HG03571 (cell line): Measurements from ENCODE around the gene LAPTM5.

Experiments
- ATAC-seq: cut with Tn5 transposase; IDR thresholded peaks from one replicate; pipeline ENCODE4 v1.9.1; 2021; ENCODE audit not compliant: unreplicated experiment

LAPTM5 gene

DNA sequence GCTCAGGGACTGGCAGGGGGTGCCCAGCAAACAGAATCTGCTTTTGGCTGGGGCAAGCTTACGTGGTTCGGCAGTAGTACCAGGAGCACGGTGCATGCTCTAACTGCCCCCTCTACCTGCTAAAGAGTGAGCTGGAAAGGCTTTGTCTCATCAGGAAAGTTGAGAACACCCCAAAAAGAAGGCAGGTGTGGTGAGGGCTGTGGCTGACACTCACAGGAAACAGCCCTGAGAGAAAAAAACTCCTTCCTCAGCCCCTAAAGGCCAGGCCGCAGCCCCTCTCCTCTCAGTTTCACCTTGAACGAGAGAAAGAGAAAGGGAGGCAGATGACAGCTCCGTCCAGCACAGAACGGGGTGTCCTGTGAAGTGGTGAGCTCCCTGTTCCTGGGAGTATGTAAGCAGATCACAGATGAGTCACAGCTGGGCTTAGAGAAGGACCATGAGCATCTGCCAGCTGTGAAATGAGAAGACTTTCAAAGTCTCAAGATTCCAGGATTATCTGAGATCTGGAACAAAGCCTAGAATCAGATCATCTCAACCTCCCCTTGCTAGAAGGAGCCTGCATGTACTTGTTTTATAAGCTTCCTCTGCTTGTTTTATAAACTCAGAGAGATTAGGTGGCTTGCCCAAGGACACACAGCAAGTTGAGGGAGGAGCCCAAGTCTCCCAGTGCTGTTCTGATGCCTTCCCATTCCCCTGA is 13.4 kb downstream of the LAPTM5 start:
- no peak for ATAC-seq

DNA sequence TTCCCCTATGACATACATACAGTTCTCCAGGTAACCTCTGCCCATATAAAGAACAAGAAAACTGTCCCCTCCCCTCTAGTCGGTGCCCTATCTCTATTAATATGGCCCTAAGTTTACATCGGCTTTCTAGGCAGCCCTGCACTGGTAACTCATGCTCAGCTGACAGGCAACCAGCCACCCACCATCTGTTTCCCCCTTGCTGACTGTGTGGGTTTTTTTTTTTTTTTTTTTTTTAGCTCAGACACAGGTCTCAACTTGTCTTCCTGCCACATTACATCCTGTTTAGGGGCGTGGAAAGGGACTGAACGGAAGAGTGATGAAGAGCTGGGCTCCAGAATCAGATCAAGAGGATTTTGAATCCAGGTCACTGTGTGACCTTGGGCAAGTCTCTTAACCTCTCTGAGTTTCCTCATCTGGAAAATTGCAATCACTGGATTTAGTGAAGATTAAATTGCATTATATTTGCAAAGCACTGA is 14.0 kb downstream of the LAPTM5 start:
- no peak for ATAC-seq

DNA sequence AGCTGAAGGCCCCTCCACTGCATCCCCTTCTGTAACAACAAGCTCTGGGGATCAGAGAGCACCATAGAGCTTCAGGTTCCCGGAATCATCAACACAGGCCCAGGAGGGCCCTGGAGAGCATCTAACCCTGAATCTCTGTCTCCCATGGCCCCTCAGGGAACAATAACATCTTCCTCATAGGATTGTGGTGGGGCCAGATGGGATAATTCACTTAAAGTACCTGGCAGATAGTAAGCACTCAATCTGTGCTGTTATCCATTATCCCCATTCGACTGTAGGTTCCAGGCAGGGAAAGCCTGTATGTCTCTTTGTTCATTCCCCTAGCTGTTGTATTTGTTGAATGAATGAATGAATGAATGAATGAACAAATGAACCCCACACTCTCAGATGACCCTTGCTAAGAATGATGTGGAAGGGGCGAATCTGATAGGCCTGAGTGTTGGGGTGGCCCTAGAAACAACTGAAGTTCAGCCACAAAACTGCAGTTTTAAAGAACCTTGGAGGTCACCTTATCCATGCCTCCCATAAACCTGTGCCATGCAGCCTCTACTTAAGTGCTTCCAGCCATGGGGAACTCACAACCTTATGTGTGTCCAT is 14.5 kb downstream of the LAPTM5 start:
- no peak for ATAC-seq

DNA sequence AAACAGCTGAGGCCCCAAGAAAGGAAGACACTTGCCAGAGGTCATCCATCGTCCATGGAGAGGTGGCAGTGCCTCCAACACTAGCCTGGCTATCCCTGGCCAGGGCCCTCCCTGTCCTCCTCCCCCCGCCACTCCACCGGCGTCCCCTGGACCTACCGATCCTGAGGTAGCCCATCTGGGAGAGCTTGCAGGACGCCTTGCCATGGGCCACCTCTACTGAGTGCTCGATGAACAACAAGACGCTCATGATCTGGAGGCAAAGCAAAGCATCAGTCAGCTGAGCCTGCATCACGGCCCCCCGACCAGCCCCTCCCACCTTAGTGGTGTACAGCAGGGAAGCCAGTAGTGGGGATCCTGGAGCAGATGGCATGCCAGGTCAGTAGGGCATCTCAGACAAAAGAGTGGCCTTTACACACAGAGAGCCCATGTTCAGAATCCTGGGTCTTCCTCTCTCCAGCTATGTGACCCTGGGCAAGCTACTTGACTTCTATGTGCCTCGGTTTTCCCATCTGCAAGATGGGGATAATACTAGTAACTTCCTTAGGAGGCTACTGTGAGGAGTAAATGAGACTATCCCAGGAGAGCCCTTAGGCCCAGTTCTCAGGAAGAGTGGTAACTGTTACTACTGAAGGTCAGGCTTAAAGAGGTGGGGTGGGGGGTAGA is 15.1 kb downstream of the LAPTM5 start:
- no peak for ATAC-seq

DNA sequence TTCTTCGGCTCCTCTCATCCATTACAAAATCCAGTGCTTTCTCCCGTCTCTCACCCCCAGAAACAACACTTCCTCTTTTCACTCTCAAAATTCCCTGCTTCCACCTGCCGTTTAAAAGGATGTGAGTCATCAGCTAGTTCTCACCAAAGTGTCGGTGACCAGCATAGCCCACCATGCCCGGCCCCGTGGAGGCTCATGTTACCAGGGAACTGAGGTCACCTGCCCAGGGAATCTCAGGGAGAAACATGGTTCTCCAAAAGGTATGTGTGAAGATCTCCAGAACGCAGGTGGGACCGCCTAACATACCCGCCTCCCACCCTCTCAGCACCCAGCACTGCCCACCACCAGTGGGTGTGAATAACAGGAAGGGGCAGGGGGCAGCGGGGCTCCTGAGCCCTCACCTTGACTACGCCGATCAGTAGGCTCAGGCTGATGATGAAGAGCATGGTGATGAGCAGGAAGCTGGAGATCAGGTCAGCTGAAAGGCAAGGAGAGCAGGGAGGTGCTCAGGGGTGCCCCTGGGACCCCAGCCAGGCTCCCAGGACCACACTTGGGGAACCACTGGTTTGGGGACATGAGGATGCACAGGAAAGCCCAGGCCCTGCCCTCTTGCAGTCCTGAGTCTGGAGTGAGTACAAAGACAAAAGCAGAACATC is 16.2 kb downstream of the LAPTM5 start:
- ATAC-seq, result no peak

DNA sequence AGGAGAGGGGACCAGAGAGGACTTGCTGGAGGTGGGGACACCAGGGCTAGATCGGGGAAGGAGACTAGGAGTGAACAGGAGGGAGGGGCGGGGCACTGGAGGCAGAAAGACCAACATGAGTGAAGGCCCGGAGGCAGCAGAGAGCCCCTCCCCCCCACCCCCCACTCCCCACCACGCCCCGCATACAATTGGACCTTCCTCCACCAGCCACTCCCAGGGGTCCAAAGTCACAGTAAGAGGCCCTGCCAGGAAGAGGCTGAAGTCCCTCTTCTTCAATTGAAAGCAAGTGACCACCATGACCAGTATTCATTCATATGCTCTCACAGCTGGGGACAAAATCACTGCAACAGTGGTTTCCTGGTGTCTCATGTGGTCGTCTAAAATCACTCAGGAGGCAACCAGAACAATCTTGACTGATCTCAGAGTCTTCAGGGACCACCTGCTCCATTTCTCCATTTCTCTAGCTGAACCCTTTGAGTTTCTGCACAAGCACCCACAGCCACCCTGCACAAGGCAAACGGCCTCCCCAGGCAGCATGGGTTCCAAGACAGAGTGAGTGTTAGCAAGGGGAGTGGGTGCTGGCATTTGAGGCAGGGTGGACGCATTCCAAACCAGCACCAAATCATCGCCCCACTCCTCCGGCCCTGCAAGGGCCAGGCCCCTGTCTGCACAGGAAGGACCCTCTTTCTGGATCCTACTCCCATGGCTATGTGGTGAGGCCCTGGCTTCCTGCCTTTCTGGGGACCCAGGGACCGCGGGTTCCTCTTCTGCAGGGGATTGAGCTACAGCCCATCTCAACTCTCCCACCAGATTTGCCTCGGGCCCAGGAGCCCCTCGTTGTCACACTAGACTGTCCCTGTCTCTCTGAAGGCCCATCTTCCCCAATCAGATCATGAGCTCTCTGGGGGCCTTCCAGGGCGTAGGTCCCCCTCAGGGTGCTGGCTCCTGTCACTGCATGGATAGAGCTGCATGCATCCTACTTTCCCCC is 17.0 kb downstream of the LAPTM5 start:
- no peak for ATAC-seq

DNA sequence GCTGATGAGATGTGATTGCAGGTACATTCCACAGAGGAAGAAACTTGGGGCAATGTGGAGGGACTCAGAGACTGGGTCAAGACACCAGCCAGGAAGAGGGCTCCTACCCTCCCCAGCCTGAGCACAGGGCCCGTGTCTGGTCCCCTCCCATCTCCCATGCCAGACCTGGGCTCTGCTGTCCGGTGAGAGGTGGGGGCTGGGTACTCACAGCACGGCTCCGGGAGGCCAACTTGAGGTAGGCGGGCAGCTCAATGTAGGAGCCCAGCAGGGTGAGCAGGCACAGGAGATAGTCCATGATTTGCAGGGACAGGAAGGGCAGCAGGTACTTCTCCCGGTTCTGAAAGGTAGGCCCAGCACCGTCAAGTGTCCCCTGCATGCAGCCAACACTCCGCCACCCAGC is 18.0 kb downstream of the LAPTM5 start:
- ATAC-seq, result no peak

DNA sequence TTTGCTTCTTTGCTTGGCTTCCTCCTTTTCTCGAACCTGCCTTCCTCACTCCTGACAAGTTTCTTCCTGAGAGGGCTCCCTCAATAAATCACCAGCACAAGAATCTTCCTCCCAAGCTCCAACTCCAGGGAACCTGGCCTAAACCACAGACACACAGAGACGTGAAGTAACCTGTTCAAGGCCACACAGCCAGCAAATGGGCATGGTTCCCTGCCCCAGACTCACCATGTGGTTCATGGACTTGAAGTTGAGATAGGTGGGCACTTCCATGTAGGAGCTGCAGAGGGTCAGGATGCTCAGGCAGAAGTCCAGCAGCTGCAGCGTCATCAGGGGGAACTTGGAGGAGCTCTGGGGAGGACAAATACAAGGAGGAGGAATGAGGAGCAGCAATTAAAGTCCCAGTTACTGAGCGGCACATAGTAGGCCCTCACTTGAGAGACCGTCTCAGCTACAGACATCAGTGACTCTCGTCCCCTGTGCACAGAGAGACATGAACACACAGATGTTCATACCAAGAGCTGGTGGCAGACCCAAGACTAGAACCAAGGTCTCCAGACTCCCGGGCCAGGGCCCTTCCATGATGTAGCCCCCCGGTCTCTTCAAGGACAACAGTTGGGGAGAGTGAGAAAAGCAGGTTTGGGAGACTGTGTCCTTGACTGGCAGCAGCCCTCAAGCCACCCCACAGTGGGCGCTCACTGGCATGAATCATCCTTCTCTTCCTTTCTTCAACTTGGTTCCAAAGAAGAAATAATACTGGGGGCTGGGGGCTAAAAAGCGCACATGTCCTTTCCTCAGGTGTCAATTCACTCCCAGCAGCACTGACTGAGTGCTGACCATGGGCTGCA is 18.6 kb downstream of the LAPTM5 start:
- no peak for ATAC-seq

DNA sequence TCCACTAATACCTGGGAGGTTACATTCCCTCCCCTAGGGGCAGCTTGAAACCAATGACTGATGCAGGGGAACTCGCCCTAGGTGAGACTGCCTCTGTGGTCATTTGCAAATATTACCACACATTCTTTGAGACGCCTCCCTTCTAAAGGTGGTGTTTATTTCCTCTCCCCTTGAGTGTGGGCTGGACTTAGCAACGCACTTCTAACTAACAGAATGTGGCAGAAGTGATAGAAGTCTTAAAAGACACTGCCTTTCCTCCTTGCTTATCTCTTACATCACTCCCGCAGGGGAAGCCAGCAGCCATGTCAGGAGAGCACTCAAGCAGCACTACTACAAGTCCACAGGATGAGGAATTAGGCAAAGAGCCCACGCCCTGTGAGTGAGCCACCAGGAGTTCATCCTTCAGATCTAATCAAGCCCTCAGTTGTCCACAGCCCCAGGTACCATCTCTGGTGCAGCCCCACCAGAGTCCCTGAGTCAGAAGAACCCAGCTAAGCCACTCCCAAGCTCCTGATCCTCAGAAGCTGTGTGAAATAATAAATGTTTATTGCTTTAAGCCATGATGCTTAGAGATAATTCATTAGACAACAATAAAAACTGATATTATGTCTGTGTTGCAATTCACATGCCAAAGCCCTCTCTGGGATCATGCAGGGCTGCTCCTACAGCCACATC is 19.4 kb downstream of the LAPTM5 start:
- ATAC-seq, result no peak

DNA sequence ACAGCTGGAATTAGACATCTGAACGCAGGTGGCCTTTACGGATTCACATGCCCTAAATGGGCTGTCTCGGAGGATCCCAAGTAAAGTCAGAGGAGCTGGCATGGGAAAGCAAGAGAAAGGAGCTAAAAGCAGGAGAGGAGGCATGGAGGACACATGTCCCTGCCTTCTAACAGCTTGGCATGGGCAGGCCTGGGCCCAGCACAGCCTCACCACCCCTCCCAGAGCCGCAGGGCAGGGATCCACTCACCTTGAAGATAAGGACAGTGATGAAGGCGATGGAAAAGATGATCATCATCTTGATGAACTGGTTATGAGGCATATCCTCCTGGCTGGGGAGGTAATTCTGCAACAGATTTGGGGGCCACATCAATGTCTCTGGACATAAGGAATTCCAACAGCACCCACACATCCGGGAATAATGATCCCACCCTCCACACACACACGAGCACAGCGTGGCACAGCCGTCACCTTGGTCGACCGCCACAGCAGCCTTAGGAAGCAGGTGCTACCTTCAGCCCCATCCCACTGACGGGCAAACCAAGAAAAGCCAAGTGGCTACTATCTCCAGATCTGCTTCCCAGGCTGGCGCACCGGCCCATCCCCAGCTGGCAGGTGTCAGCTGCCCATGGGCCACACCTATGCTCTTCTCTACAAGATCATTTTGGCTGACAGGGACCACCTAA is 20.1 kb downstream of the LAPTM5 start:
- ATAC-seq, result no peak

DNA sequence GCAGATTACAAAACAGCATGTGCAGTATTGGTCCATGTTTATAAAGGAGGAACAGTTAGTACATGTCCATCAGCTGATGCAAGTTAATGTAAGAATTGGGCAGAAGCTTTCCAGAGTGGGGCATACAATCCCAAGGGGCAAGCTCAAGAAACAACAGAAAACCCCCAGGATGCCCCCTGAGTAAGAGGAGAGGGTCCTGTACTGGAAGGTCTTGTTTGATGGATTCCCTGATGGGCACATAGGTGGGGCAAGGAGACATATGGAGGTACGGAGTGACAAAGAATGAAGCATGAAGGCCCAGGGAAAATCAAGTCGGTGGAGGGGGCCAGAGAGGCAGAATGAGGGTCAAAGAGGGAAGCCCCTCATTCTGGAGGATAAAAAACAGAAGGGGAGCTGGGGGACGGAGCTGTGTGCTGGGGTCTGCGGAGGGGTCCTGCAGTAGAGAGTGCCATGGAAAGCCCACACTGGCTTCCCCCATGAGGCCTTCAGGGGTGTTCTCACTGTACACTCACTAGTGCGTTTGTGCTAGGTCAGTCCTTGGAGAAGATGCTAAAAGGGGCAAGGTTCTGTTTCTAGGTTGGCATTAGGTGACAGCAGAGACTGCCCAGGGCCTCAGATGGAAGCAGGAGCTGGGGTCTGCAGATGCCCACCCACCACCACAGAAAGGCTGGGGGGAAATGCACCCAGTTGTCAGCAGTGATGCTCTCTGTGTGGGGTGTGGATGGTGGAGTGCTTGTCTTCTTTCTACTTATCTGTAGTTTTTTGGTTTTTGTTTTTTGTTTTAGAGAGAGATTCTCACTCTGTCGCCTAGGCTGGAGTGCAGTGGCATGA is 21.7 kb downstream of the LAPTM5 start:
- no peak for ATAC-seq

DNA sequence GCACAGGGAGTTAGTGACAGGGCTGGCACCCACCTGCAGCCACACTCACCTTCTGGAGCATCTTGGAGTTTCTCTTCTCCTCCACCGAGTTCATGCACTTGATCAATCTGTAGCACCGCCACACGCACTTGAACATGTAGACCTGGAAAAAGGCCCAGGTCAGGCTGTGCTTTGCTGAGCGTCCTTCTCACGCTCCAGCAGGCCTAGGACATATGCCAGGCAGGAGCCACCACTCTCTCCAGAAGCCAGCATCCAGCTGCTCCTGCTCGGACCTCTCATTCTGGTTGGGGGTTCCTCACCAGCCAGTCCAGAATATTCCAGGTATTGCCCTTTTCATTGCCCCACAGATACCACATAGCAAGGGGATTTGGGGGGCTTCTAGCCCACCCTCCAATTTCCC is 22.4 kb downstream of the LAPTM5 start:
- ATAC-seq, result no peak

DNA sequence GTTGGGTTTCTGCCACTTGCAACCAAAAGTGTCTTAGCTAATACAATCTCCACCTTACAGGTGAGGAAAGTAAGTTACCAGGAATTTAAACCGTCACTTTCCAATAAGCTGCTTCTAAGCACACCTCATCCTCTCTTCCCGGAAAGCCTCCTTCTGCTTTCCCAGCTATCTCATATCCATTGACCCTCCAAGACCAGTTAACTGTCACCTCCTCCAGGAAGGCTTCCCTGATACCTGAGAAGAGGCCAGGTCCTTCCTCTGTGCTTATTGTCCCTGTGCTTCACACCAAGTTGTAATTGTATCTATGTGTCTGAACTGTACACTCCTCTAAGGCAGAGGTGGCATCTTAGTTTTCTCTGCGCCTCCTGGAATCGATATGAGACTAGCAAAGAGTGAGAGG is 23.0 kb downstream of the LAPTM5 start:
- ATAC-seq, result no peak

DNA sequence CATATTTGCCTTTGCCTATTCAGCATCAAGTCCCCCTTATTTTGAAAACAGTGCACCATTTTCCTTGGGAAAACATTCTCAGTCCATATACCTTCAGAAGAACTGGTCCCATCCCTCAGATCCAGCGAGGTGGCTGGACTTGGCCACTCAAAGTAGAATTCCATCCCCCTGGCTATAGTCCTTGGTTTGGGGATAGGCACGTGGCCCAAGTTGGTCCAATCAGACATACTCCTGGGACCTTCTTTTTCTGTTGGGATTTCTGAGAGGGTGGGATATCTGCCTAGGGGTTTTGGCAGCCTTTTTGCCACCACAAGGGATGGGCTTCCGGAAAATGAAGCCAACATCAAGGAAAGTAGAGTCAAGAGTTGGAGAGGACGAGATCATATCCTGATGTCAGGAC is 23.5 kb downstream of the LAPTM5 start:
- no peak for ATAC-seq

DNA sequence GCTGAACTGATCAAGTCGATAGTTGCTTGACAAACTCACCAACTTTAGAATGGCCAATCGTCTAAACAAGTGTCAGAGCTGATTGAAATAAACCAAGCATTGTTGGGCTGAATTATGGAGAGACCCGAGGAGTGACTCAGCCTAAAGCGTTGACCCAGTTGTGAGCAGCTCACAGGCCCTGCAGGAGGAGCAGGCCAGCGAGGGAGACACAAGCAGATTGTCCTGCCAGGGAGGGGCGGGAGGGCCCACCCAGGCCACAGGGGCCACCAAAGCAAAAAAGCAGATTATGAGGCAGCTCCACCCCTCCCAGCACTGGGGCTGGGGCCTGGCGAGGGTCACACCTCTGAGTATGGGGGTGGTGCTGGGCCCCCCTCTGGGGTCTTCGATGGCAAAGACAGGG is 24.1 kb downstream of the LAPTM5 start:
- no peak for ATAC-seq

DNA sequence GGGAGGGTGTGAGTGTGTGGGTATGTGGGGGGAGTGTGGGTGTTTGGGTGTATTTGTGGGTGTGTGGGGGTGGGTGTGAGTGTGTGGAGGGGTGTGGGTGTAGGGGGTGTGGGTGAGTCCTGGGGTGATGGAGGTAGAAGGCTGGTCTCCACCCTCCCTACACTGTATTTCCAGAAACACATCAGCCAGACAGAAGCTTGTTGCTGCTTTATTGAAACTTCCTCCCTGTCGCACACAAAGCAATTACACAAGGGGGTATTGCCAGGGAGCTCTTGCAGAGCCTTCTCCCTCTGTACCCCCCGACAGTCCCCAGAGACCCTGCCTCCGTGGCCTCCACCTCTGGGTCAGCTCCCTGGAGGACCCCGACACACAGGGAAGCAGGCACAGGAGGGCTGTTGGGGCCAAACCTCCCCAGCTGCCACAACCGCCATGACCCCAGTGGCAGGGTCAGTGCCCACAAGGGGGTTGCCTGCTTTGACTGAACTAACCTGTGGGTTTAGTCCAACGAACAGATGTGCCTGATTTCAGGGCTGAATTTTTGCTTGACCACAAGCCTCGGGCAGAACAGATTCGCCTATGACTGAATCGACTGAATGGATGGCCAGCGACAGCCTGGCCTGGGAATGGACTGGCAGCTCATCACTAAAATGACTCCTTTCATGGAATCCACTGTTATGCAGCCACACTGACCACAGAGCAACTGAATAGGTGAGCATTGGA is 25.1 kb downstream of the LAPTM5 start:
- ATAC-seq, result no peak

DNA sequence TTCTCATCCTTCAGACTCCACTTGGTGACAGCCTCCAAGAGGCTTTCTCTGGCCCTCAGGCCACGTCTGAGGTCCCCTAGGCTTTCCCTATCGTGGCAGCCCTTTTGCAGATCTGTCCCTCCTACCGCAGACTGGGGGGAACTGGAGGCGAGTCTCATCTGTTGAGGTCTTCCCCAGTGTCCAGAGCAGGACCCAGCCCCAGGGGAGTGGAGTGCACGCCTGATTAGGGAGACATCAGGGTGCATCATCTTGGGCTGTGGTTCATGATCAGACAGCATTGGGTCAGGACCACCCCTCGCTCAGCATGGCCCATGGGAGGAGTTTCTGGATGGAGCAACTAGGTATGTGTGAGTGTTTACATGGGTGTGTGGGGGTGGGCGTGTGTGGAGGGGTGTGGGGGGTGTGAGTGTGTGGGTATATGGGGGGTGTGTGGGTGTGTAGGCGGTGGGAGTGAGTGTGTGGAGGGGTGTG is 25.7 kb downstream of the LAPTM5 start:
- no peak for ATAC-seq
